Measurements from ENCODE around the gene CNKSR1.

DNA sequence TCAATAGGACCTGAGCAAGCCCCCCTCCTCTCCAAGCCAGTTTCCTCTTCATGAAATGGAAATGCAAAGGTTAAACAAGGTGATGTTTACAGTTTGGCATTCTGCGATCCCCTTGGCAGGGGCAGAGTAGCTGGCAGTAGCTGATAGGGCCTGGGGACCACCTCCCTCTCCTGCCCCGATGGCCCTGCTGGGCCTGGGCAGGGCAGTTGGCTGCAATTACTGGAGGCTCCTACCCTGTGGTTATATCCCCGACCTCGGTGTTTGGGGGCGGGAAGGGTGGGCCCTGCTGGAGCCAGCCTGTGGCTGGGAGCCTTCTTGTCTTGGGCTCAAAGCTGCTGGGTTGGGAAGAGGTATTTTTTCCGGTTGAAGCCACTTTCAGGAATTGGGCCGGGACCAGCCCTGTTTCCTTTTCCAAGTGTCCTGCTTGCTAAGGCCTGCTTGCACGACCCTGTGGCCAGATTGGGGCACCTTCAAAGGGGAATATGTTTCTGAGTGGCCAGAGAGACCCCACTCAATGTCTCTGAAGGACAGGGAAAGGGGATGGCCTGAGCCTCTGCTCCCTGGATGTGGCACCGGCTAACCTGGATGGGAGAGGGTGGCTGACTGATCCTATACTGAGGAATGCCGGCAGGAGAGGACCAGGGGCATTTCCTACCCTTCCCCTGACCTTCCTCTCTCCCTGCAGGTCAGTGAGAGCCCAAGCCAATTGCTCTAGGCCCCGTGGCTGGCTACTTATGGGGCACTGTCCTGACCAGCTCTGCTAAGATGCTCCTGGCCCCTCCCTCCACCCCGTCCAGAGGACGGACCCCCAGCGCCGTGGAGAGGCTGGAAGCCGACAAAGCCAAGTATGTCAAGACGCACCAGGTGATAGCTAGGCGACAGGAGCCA, 16.5 kb upstream of the CNKSR1 start:
- TF ChIP-seq, protein P1, sequence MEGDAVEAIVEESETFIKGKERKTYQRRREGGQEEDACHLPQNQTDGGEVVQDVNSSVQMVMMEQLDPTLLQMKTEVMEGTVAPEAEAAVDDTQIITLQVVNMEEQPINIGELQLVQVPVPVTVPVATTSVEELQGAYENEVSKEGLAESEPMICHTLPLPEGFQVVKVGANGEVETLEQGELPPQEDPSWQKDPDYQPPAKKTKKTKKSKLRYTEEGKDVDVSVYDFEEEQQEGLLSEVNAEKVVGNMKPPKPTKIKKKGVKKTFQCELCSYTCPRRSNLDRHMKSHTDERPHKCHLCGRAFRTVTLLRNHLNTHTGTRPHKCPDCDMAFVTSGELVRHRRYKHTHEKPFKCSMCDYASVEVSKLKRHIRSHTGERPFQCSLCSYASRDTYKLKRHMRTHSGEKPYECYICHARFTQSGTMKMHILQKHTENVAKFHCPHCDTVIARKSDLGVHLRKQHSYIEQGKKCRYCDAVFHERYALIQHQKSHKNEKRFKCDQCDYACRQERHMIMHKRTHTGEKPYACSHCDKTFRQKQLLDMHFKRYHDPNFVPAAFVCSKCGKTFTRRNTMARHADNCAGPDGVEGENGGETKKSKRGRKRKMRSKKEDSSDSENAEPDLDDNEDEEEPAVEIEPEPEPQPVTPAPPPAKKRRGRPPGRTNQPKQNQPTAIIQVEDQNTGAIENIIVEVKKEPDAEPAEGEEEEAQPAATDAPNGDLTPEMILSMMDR (conservative IDR thresholded peaks at IDR 0.05 in 1 of 2, IDR thresholded peaks at IDR 0.05 in 1 of 2; ENCODE audit: low read depth in 1 of 2, low read length in 2 of 2), result no peak
- no peak for TF ChIP-seq EZH2 (IDR thresholded peaks at IDR 0.05; ENCODE audit: low read length, missing control alignments)

All from fibroblast of lung (primary cell).